HG03103 (cell line): ENCODE measurements around the gene GAL3ST2.
"Not testable (repeated sequence)": the region's sequence is repeated elsewhere in the genome, so short reads cannot be mapped to it uniquely, and the experiment has no call there.

Source experiments
- ATAC-seq: cut with Tn5 transposase; IDR thresholded peaks from one replicate; pipeline ENCODE4 v1.9.1; 2021; ENCODE audit warnings: low read depth; ENCODE audit not compliant: unreplicated experiment

Gene GAL3ST2

GRCh38 chr2:241776336-241777169 lies at the start of gene GAL3ST2:
Gene GAL3ST2 (plus strand): TSS chr2:241776822. CDS start chr2:241776956, 134 bp downstream.
- no peak for ATAC-seq

DNA sequence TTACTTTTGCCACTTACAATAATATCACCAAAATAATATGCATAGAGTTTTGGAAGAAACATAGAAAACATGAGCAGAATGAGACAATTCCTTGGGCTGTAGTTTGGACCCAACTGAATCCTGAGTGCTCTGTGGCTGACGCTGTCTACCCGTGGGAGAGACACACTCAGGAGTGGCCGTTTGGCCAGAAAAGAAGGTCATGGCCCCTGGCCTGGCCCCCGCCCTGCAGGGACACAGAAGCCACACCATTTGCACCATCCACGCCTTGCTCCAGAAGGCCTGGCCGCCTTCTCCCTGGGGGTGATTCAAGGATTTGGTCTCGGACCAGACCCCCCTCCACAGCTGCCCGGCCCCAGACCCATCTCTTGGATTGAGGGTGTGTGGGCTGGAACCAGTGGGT lies 48.6 kb upstream of the GAL3ST2 start:
- ATAC-seq = no peak

DNA sequence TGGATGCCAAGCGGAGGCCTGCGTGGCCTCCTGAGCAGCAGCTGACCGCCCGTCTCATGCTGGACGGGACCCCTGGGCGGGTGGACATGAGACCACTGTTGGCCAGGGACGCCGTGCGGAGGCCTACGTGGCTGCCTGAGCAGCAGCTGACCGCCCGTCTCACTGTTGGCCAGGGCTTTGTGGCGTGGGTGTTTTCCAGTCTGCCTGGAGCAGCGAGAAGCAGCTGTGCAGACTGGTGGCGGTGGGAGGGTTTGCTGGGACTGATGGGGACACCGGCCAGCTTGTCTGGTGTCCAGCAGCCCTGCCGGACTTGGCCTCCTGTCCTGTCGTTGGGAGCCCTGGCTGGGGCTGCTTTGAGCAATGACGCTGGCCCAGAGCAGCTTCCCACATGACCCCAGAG lies 48.0 kb upstream of the GAL3ST2 start:
- ATAC-seq = no peak

GRCh38 chr2:241729868-241730267 lies 46.8 kb upstream of the GAL3ST2 start:
- no peak for ATAC-seq

GRCh38 chr2:241730671-241731293 lies 45.8 kb upstream of the GAL3ST2 start:
- no peak for ATAC-seq

DNA sequence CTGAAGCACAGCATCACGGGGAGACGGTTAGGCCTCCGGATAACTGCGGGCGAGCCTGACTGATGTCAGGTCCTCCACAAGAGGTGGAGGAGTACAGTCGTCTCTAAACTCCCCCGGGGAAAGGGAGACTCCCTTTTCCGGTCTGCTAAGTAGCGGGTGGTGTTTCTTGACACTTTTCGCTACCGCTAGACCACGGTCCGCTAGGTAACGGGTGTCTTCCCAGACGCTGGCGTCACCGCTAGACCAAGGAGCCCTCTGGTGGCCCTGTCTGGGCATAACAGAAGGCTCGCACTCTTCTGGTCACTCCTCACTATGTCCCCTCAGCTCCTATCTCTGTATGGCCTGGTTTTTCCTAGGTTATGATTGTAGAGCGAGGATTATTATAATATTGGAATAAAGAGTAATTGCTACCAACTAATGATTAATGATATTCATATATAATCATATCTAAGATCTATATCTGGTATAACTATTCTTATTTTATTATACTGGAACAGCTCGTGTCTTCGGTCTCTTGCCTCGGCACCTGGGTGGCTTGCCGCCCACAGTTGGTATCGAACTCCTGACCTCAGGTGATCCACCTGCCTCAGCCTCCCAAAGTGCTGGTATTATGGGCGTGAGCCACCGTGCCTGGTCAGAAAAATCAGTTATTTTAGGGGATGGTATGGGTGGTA lies 44.0 kb upstream of the GAL3ST2 start:
- ATAC-seq = not testable (repeated sequence)

- ATAC-seq = no peak
These were observed 43.0 kb upstream of the GAL3ST2 start for GRCh38 chr2:241733391-241734207.

GRCh38 chr2:241734208-241734466 lies 42.5 kb upstream of the GAL3ST2 start:
- ATAC-seq = peak; percentile 17

GRCh38 chr2:241734467-241735208 lies 42.0 kb upstream of the GAL3ST2 start, which contains the start of gene D2HGDH:
Gene D2HGDH (plus strand): TSS chr2:241734630. CDS start chr2:241735225, 595 bp downstream.
- ATAC-seq = peak; percentile 73

GRCh38 chr2:241736111-241736510 lies 40.5 kb upstream of the GAL3ST2 start:
- no peak for ATAC-seq

DNA sequence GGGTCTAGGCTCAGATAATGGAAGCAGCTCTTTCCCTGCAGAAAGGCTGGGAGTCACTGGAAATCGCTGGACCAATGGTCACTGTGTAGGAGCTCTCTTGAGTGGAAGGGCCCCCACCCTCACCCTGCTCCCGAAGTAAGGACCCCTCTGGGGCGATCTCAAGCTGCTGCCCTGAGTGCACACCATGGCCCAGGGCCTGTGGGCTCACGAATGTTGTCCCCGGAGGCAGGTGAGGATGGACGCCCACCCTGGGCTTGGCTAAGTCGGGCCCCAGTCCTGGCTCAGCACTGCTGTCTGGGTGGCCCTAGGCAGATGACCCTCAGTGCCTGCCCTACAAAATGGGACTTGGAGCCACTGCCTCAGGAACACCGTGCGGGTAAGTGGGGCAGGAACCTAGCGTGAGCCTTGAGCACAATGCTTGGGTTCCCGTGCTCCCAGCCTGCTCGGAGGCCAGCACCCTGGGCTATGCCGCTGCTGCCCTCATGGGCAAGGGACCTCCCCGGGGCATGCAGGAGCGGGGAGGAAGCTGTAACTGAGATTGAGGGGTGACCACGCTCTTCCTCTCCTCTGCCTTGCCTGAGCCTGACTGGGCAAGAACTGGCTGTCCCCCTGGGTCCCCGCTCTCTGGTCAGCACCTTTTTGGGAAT lies 38.5 kb upstream of the GAL3ST2 start:
- no peak for ATAC-seq

- no peak for ATAC-seq
These were observed 37.4 kb upstream of the GAL3ST2 start for GRCh38 chr2:241739177-241739576.

- ATAC-seq = no peak
These were observed 37.0 kb upstream of the GAL3ST2 start for GRCh38 chr2:241739651-241740050.

- no peak for ATAC-seq
These were observed 35.6 kb upstream of the GAL3ST2 start for GRCh38 chr2:241741016-241741415.

DNA sequence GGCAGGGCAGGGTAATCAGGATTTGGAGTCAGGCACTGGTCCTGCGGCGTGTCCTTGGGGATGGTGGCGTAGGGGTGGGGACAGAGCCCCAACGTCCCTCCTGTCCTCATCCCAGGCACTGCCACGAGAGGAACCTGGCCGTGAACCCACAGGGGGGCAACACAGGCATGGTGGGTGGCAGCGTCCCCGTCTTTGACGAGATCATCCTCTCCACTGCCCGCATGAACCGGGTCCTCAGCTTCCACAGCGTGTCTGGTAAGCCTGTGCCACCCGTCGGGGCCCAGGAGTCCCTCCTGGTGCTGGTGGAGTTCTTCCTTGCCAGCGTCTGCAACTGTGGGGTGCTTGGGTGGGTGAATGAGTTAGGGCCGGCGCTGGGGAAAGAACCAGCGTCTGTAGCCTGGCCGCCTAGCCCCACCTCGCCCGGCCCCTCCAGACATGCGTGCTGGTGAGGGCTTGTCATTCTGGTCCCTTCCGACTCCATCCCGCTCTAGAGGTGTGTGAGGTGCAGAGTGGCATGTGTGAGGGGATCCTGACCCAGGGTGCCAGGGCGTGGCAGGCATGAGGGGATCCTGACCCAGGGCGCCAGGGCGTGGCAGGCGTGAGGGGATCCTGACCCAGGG lies 34.2 kb upstream of the GAL3ST2 start:
- no peak for ATAC-seq

DNA sequence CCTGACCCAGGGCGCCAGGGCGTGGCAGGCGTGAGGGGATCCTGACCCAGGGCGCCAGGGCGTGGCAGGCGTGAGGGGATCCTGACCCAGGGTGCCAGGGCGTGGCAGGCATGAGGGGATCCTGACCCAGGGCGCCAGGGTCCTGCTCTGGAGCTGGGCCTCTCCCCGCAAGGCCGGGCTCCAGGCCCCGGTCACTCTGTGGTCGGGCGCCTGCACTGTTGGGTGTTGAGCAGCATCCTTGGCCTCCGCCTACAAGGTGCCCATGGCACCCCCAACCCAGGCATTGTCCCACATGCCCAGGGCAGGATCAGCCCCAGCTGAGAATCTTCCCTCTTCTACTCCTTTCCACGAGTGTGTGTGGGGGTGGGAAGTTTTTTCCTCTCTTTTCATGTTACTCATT lies 33.6 kb upstream of the GAL3ST2 start:
- not testable (repeated sequence) for ATAC-seq

GRCh38 chr2:241743620-241744019 lies 33.0 kb upstream of the GAL3ST2 start:
- no peak for ATAC-seq

DNA sequence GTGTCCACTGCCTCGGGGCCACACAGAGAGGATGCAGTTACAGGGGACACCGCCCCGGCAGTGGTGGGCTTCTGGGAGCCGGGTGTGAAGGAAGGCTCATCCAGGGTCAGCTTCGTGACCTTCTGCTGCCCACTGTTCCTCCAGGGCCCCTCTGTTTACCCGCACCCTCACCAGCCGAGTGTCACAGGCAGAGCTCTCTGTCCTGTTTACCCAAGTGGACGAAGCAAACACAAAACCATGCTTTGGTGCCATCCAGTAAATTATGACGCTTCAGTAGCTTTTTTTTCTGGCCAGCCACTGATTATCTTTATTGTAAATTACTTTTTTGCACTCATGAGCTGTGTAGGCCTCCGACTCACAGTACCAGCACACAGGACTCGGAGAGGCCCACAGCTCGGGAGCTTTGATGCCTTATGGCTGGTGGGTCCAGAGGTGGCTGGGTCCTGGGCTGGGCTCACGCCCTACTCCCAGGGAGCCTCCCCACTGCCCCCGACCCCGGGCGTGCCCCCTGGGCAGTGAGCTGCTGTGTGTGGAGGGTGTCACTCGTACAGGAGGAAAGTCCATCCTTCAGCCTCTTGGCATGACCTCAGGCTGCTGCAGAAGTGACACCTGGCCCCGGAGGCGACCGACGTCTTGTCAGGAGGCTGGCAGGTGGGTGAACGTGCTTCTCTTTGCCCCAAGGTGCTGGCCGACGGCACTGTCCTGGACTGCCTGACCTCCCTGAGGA lies 32.4 kb upstream of the GAL3ST2 start:
- ATAC-seq = no peak

GRCh38 chr2:241745276-241745675 lies 31.3 kb upstream of the GAL3ST2 start:
- no peak for ATAC-seq
